ENCODE results near the gene RARS2.

- TF ChIP-seq, protein P1, sequence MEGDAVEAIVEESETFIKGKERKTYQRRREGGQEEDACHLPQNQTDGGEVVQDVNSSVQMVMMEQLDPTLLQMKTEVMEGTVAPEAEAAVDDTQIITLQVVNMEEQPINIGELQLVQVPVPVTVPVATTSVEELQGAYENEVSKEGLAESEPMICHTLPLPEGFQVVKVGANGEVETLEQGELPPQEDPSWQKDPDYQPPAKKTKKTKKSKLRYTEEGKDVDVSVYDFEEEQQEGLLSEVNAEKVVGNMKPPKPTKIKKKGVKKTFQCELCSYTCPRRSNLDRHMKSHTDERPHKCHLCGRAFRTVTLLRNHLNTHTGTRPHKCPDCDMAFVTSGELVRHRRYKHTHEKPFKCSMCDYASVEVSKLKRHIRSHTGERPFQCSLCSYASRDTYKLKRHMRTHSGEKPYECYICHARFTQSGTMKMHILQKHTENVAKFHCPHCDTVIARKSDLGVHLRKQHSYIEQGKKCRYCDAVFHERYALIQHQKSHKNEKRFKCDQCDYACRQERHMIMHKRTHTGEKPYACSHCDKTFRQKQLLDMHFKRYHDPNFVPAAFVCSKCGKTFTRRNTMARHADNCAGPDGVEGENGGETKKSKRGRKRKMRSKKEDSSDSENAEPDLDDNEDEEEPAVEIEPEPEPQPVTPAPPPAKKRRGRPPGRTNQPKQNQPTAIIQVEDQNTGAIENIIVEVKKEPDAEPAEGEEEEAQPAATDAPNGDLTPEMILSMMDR (IDR thresholded peaks at IDR 0.05) = no peak
- no peak for TF ChIP-seq POLR2A (IDR thresholded peaks at IDR 0.05)
Measured at GRCh38 chr6:87586371-87587077, 3.3 kb downstream of the RARS2 start.

Data from thyroid gland (tissue), 4 donors.